ENCODE measurements around the gene MAST4.
"Not testable (repeated sequence)": the region's sequence is repeated elsewhere in the genome, so short reads cannot be mapped to it uniquely, and the experiment has no call there.

Gene MAST4

GRCh38 chr5:66652818-66653217, 56.6 kb downstream of the MAST4 start:
- DNase-seq, result no peak

DNA sequence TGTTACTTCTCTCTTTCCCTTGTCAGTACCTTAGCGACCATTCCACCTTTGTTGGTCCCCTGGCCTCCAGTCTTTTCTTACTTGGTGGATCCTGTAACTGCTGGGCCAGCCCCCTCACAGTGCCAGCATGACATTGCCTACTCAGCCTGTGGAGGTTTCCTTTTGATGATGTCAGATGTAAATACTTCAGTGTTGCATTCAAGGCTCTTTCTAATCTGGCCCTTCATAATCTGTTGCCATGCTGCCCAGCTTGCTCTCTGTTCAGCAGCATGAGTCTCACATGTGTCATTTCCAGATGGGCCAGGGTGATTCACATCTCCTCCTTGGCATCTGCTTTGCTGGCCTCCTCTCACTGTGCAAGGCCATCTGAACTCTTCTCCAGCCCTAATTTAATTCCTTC, 57.1 kb downstream of the MAST4 start:
- no peak for DNase-seq

- no peak for DNase-seq
Observed at GRCh38 chr5:66655395-66656324, 59.5 kb downstream of the MAST4 start.

DNA sequence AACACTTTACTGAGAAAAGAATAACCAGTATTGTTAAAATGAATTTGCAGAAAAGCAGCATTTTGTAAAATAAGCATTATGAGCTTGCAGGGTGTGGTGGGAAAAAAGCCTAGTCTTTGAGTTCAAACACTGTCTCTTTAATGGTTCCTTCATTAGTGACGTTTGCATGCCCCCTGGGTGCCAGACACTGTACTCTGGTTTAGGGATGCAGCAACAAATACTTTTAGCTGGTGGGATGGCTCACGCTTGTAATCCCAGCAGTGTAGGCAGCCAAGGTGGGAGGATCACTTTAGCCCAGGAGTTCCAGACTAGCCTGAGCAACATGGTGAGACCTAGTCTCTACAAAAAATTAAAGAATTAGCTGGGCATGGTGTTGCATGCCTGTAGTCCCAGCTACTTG, 62.3 kb downstream of the MAST4 start:
- DNase-seq, result no peak

GRCh38 chr5:66659780-66660179, 63.6 kb downstream of the MAST4 start:
- DNase-seq, result no peak

DNA sequence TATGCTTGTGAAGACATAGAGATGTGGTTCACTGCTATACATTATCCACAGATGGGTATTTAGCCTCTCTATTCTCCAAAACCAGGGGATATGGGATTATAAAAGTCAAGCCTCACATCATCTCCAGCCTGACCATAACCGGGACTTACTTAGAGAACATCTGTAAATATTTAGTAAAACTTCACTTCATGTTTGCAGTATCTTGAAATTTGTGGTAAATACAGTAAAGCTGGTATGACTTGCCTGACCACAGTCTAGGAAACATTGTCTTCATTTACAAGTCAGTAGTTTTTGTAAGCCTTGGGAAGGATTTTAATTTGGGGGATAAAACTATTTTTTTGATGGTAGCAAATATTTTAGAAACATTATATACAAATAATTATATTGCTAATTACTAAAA, 64.2 kb downstream of the MAST4 start:
- no peak for DNase-seq

- DNase-seq, result no peak
Observed at GRCh38 chr5:66661149-66661548, 65.0 kb downstream of the MAST4 start.

GRCh38 chr5:66666778-66667177, 70.6 kb downstream of the MAST4 start:
- DNase-seq, result no peak

- DNase-seq, result no peak
Observed at GRCh38 chr5:66669086-66669861, 73.1 kb downstream of the MAST4 start.

GRCh38 chr5:66669862-66670195, 73.6 kb downstream of the MAST4 start:
- DNase-seq, result no peak

DNA sequence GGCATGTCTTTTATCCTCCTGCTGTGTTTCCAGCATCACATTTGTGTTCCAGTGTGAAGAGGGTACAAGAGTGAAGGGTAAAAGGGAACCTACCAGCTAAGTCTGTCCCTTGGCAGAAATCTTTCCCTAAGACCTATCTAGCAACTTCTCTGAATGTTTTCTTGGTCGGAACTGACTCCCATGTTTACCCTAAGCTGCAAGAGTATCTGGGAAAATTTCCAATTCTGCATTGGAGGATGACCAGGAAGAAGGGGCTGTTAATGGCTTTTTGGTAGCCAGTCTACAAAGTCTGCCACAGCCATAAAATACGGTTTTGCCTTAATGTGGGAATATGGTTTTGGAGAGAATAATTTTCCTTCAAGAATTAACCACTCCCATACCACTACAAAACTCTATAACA, 75.1 kb downstream of the MAST4 start:
- no peak for DNase-seq

- no peak for DNase-seq
Observed at GRCh38 chr5:66674802-66675201, 78.6 kb downstream of the MAST4 start.

- no peak for DNase-seq
Observed at GRCh38 chr5:66675406-66675805, 79.2 kb downstream of the MAST4 start.

DNA sequence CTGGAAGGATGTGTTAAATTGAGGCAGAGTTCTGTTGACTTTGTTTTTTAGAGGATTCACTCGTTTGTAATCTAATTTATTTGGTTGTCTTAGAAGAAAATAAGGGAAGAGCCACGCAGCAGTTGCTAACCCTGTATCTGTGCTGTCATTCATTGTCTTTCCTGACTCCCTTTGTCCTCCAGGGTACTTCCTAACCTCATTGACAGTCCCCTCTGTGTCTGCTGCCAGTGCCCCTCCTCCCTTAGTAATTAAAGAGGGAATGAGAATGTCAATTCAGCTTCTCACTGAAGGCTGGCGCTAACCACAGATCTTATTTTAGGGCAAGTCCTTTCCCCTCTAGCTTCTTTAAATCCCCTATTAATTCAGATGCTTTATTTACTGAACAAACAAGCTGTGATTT, 84.0 kb downstream of the MAST4 start:
- DNase-seq, result no peak

- DNase-seq, result no peak
Observed at GRCh38 chr5:66680804-66681203, 84.6 kb downstream of the MAST4 start.

- no peak for DNase-seq
Observed at GRCh38 chr5:66684663-66685062, 88.5 kb downstream of the MAST4 start.

GRCh38 chr5:66689522-66690220, 93.5 kb downstream of the MAST4 start:
- no peak for DNase-seq

DNA sequence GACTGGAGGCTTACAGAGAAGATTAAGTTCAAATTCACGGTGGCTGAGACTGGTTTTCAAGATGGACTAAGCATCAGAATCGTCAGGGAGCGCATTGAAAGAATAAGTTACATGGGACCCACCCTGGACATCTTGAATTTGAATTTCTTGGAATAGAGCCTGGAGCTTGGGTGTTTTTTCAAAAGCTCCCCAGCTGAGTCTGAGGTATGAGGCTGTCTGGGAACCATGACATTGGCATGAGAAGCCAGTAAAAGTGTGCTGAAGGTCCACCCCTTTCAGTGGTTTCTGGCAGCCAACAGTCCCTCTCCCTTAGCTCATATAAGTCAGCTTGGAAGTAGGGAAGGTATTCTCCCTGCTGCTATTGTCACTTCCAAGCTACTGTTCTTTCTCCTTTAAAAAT, 97.8 kb downstream of the MAST4 start:
- no peak for DNase-seq

GRCh38 chr5:66695840-66696239, 99.6 kb downstream of the MAST4 start:
- not testable (repeated sequence) for DNase-seq

DNA sequence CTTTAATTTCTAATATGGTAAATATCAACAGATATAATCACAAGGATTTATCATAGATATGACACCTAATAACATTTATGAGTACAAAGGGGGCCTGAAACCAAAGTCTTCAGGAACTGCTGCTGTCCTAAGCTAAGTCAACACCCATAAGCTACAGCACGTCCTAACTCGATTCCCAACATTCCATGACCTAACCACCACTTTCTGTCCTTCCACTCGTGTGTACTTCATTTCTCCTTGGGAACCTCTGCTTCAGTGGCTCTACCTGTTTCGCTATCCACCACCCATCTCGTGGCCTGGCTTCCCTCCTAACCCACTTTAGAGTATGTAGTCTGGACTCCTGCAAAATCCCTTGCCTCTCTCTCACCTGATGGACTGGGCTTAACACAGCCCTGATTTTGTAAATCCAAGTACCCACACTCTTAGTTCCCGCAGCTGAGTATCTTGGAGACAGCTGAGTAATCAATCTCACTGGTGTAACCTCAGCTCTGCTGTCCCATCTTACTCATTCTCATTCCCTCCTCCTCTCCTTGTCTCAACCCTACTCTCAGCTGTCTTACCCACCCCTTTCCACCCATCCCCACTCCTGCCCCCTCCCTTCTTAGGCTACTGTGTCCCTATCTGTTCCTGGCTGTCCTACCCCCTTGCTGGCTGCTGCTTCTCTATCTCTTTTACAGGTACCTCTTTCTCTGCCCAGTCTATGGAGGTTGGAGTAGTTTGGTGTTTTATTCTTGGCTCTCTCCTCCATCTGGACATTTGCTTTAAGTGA, 101.8 kb downstream of the MAST4 start:
- DNase-seq, result no peak

GRCh38 chr5:66701244-66701643, 105.1 kb downstream of the MAST4 start:
- no peak for DNase-seq

GRCh38 chr5:66702426-66702825, 106.2 kb downstream of the MAST4 start:
- no peak for DNase-seq

Data from inflammatory macrophage treated with lipopolysaccharide for 1 hour (primary cell).